Measurements from ENCODE around the gene P4HTM.

P4HTM gene

DNA sequence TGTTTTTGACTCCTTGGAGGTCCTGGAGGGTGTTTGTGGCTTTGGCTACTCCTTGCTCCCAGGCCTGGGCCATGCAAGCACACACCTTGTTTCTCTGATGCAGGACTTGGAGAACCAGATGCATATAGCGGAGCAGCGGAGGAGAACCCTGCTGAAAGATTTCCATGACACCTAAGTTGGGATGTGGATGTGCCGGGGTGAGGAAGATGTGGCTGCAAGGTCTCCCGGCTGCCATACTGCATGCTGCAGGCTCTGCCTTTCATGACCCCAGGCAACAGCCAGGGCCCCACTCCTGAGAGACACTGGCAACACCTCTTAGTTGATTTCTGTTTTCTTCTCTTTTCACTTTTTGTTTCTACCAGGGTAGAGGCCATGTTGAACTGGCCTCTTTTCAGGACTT, 6.9 kb upstream of the P4HTM start:
- no peak for DNase-seq (ENCODE audit: low read depth in 2 of 2)

- DNase-seq (ENCODE audit: low read depth in 2 of 2) = no peak
These were observed 5.4 kb upstream of the P4HTM start for GRCh38 chr3:48984663-48985062.

- DNase-seq (ENCODE audit: low read depth in 2 of 2) = no peak
These were observed 4.1 kb upstream of the P4HTM start for GRCh38 chr3:48985831-48986376.

GRCh38 chr3:48989126-48989795, 780 bp upstream of the P4HTM start:
- no peak for DNase-seq (ENCODE audit: low read depth in 2 of 2)

- DNase-seq (ENCODE audit: low read depth in 2 of 2) = no peak
These were observed 812 bp downstream of the P4HTM start for GRCh38 chr3:48990636-48991469.

DNA sequence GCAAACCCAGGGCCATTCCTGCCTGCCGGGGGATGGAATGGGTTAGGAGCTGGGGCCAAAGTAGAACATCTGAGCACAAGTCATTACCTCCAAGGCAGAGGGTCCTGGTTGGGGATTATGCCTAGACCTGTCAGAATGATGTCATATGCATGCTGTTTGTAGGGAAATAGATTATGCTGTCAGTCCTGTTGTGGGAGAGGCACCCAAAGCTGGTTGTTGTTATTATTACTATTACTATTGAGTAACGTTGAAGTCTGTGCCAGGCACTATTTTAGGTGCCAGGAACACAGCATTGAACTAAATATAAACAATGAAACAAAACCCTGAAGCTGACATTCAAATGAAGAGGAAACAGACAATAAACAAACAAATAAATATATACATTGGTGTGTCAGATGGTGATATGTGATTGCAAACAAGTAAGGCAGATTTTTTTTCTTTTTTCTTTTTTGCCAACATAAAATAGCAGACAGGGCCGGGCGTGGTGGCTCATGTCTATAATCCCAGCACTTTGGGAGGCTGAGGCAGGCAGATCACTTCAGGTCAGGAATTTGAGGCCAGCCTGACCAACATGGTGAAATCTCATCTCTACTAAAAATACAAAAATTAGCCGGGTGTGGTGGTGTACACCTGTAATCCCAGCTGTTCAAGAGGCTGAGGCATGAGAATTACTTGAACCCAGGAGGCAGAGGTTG, 2.0 kb downstream of the P4HTM start:
- no peak for DNase-seq (ENCODE audit: low read depth in 2 of 2)

DNA sequence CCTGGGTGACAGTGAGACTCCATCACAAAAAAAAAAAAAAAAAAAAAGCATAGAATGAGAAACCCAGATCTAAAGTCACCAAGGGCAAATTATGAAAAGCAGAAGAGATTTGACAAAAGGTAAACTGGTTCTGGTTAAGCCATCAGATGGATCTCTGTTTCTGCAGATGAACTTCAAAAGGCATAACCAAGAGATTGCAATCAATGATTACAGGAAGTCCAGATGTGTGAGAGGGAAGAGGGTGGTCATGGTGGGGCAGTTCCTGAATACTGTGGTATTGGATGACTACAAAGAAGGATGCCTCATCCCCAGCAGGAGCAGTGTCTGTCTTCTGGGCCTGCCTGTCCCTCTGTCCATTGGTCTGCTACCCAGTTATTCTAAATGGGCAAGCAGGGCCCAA, 3.8 kb downstream of the P4HTM start:
- DNase-seq (ENCODE audit: low read depth in 2 of 2) = no peak

GRCh38 chr3:48996640-48997039, 6.6 kb downstream of the P4HTM start:
- no peak for DNase-seq (ENCODE audit: low read depth in 2 of 2)

- no peak for DNase-seq (ENCODE audit: low read depth in 2 of 2)
These were observed 7.1 kb downstream of the P4HTM start for GRCh38 chr3:48997102-48997635.

GRCh38 chr3:48997714-48998637, 7.9 kb downstream of the P4HTM start:
- no peak for DNase-seq (ENCODE audit: low read depth in 2 of 2)

DNA sequence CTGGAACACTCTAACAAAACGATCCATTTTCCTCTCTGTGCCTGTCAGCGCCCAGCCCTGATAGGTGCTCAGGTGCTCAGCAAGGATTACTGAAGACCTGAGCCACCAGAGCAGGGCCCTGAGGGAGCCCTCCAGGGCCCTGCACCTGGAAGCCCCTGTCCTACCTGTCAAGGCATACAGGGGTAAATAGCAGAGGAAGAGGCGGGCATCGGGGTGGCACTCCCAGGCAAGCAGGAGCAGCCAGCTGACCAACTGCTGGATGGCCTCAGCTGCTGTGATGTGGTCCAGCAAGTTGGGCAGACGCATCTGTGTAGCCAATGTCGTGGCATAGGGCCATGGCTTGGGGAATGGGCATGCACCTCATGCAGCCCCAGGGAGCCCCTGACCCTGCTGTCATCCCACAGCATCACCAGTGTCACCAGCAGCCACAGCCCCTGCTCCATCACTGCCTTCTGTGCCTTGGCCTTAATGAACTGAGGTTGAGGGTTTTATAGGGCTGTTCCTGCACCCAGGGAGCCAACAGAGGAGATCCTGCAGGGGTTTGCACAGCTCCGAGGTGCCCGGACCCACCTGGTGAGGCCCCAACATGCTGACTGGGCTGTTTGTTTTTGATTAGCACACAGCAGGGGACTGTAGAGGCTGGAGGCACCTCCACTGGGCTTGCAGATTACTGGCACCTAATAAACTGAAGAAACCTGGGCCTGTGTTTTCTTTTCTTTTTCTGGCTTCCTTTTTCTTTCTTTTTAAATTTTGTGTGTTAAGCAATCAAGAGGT, 9.2 kb downstream of the P4HTM start:
- no peak for DNase-seq (ENCODE audit: low read depth in 2 of 2)

DNA sequence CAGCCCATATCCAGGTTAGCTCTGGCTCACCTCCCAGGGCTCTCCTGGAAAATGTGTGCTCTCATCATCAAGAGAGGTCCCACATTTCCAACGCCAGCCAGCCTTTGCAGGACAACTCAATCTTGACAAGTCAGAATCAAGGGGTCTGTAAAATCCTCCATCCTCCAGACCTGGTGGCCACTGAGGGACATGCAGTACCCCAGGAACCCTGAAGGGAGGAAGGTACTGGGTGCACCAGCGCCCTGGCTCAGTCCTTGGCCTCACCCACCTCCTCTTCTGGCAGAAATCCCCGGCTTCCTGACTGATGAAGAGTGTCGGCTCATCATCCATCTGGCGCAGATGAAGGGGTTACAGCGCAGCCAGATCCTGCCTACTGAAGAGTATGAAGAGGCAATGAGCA, 11.1 kb downstream of the P4HTM start:
- DNase-seq (ENCODE audit: low read depth in 2 of 2) = no peak

- no peak for DNase-seq (ENCODE audit: low read depth in 2 of 2)
These were observed 14.6 kb downstream of the P4HTM start for GRCh38 chr3:49004352-49005302.

DNA sequence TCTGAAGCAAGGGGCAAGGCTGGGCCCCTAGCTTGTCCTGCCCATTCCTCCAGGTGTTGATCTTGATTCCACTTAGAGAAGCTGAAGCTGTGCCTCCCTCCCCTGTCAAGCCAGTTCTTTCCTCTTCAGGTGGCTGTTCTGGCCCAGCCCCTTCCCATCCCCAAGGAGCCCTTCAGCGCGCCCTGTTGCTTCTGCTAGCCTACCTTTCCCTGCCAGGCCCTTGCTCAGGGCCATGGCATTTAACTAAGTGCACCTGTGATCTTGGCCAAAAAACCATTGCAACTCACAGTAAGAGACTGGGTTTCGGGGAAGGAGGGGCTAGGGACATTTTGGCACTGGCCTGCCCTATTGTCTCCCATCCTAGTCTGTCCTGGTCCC, 15.3 kb downstream of the P4HTM start:
- no peak for DNase-seq (ENCODE audit: low read depth in 2 of 2)

DNA sequence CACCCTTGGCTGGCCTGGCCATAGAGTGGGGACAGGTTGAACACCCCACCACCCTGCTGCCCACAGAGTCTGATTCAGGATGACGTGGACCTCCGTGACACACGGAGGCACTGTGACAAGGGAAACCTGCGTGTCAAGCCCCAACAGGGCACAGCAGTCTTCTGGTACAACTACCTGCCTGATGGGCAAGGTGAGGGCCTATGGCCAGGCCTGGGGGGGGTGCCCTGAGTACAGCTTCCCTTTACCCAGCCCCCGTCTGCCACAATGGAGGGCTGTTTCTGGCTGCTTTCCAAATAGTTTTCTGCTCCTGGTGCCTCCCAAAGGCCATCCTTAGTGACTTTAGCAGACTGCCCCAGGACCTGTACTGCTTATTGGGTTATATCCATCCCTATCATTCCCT, 16.0 kb downstream of the P4HTM start:
- no peak for DNase-seq (ENCODE audit: low read depth in 2 of 2)

DNA sequence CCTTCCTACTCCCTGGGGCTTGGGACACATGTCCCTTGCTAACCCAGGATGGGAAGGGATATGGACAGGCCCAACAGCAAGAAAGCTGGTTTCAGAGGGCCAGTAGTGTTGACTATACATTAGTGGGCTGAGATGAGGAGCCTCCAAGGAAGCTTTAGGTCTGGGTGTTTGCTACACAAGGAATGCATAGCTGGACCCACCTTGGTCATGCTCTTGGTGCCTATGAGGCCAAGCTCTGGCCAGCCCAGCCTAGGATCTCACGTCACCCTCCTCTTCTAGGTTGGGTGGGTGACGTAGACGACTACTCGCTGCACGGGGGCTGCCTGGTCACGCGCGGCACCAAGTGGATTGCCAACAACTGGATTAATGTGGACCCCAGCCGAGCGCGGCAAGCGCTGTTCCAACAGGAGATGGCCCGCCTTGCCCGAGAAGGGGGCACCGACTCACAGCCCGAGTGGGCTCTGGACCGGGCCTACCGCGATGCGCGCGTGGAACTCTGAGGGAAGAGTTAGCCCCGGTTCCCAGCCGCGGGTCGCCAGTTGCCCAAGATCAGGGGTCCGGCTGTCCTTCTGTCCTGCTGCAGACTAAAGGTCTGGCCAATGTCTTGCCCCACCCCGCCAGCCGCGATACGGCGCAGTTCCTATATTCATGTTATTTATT, 16.5 kb downstream of the P4HTM start:
- DNase-seq (ENCODE audit: low read depth in 2 of 2) = no peak

GRCh38 chr3:49007068-49007770, 17.2 kb downstream of the P4HTM start, which contains the start of gene WDR6:
WDR6 (plus strand) TSS chr3:49007391; CDS start chr3:49007432, 41 bp downstream.
- peak; percentile 94 to 97 for DNase-seq (ENCODE audit: low read depth in 2 of 2)

Data from stimulated activated CD4-positive, alpha-beta T cell treated with anti-CD3 and anti-CD28 coated beads, Interleukin-4, amount 100 ng/mL, for 48 hours (primary cell).